Epithelial cell of proximal tubule (primary cell): Measurements from ENCODE around the gene SMARCA4. TPM values are rescaled to one million over a fixed set of nuclear protein-coding genes. Genes with fewer than 3 reads are reported as not detected.

Source experiments
- DNase-seq: peaks from one replicate; pipeline ENCODE4 v3.0.0-alpha.2; 2011; ENCODE audit warnings: low read depth
- H3K4me3 ChIP-seq: 2 replicates; pipeline ENCODE4 v1.5.1; 2011; ENCODE audit warnings: low read depth, mild to moderate bottlenecking, low read length
- total RNA-seq: library from RNA; depleted of rRNA; stranded (reverse); fragments of >200 nt; gene quantifications from 2 replicates; pipeline ENCODE4 v1.2.3, GENCODE V29; 2015
- TF ChIP-seq, protein P1 (sequence below): conservative IDR thresholded peaks from 2 replicates; pipeline ENCODE4 v1.5.1; 2012; ENCODE audit warnings: low read depth, mild to moderate bottlenecking, low read length

SMARCA4 gene
- total RNA-seq, 1 donor from 2014 or later, result 156 TPM

DNA sequence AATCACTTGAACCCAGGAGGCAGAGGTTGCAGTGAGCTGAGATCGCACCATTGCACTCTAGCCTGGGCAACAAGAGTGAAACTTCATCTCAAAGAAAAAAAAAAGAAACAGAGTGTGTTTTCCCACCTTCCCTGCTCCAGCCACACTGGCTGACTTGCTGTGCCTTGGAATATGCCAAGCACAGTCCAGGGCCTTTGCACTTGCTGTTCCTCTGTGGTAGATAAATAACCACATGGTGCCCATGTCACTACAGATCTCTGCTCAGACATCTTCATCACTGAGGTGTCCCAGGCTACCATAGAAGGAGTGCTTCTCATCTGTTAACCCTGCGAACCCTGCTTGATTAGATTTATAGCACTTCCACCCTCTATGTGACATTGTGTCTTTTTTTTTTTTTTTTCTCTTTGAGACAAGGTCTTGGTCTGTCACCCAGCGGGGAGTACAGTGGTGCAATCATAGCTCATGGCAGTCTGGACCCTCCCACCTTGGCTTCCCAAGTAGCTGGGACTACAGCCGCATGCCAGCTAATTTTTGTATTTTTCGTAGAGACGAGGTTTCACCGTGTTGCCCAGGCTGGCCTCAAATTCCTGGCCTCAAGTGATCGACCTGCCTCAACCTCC lies 10.4 kb downstream of the SMARCA4 start:
- TF ChIP-seq, protein P1, sequence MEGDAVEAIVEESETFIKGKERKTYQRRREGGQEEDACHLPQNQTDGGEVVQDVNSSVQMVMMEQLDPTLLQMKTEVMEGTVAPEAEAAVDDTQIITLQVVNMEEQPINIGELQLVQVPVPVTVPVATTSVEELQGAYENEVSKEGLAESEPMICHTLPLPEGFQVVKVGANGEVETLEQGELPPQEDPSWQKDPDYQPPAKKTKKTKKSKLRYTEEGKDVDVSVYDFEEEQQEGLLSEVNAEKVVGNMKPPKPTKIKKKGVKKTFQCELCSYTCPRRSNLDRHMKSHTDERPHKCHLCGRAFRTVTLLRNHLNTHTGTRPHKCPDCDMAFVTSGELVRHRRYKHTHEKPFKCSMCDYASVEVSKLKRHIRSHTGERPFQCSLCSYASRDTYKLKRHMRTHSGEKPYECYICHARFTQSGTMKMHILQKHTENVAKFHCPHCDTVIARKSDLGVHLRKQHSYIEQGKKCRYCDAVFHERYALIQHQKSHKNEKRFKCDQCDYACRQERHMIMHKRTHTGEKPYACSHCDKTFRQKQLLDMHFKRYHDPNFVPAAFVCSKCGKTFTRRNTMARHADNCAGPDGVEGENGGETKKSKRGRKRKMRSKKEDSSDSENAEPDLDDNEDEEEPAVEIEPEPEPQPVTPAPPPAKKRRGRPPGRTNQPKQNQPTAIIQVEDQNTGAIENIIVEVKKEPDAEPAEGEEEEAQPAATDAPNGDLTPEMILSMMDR, result no peak
- DNase-seq, result no peak
- no peak overlapping the region for H3K4me3 ChIP-seq

DNA sequence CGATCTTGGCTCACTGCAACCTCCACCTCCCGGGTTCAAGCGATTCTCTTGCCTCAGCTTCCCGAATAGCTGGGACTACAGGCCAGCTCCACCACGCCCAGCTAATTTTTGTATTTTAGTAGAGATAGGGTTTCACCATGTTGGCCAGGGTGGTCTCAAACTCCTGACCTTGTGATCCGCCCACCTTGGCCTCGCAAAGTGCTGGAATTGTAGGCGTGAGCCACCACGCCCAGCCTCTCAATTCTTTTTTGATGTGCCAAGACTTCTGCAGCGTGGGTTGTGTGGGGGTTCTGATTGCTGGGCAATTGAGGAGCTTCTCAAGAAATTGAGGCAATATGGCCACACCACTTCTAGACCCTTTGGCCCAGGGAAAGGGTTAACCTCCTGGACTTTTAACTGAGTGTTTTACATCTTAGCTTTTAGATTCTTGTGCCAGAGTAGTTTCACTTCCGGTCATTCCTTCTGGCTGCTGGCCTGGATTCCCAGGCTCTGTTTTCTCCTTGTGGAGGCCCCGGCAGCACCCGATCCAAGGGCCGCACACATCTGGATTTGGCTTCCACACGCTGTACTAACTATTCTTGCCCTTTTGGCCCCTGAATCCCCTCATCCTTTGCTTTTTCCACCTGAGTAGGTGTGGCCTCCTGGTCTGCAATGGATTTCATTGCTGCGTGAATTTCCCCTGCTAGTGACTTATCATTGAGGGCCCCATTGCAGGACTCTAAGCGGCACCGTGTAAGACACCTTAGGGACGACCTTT lies 14.7 kb downstream of the SMARCA4 start:
- H3K4me3 ChIP-seq, result peak overlapping the region; percentile 28
- DNase-seq, result no peak
- TF ChIP-seq, protein P1, result no peak

DNA sequence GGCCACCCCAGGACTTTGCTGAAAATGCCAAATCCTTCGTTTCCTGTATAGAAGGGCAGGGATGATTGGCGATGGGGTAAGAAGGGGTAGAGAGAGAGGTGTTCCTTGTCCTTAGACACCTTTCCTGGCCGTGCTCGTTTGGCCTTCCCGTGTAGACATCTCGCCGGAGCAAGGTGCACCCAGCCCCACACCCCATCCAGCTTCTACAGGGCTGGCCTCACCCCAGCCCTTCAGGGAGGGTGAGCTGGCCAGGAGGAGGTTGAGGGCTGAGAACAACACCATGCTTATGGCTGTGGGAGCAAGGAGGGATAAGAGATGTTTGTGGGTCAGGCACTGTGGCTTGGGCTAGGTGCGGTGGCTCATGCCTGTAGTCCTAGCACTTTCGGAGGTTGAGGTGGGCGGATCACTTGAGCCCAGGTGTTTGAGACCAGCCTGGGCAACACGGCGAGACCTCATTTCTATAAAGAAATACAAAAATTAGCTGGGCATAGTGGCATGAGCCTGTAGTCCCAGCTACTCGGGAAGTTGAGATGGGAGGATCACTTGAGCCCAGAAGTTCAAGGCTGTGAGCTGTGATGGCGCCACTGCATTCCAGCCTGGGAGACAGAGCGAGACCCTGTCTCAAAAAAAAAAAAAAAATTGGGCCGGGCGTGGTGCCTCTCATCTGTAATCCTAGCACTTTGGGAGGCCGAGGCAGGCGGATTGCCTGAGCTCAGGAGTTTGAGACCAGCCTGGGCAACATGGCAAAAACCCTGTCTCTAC lies 15.5 kb downstream of the SMARCA4 start:
- DNase-seq, result no peak
- TF ChIP-seq, protein P1, result no peak
- H3K4me3 ChIP-seq, result peak overlapping the region; percentile 28

DNA sequence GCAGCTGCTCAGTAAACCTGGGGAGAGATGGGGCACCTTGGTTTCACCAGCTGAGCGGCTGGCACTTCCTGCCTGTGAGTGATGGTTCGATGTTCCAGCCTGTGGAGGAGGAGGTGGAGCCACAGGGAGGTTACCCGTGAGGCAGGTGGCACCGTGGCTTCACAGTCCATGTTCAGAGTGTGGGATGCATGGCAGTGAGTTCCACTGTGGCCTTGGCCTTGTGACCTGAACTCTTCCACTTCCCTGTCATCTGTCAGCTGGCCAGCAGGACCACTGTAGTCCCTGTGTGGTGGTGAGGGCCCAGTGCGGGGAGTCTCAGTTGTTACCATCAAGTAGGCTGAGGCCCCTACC lies 16.9 kb downstream of the SMARCA4 start:
- TF ChIP-seq, protein P1, result no peak
- no peak for DNase-seq
- no peak overlapping the region for H3K4me3 ChIP-seq

DNA sequence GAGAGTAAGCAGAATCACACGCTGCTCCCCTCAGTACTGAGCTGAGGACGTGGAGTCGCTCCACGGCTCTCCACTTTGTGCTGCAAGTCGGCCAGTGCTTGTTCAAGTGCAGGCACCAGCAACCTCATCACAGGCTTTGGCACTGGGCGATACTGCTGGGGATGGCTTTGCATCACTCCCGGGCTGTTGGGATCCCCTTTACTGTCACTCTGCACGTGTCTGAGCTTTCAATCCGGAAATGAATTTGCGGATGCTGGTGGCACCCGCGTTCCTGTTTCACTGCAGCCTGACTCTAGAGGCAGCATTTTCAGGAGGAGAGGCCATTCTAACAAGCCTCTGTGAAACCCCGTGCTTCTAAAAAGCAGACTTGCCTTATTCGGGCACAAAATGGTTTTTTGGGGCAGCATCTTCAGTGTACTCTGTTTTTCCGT lies 19.1 kb downstream of the SMARCA4 start:
- TF ChIP-seq, protein P1, result peak; percentile 18
- DNase-seq, result no peak
- no peak overlapping the region for H3K4me3 ChIP-seq

DNA sequence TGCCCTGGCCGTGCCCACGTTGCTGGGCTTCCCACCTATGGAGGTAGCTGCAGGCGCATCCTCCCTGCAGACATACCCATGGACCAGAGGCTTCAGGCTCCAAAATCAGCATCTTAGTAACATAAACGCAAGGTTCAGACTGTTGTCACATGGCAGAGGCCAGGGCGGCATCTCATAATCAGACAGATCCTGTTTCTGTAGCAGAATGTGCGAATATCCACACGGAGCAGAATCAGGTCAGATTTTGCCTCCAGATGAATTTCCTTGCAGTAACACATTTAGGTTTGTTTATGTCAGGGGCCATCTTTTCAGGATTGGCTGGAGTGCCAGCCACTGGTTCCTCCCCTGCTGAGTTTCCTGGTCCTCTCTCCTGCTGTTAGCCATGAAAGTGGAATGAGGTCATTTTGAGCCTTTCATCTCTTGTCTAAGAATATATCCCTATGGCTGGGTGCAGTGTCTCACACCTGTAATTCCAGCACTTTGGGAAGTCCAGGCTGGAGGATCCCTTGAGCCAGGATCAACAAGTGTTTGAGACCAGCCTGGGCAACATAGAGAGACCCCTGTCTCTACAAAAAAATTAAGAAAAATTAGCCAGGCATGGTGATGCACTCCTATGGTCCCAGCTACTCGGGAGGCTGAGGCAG lies 20.5 kb downstream of the SMARCA4 start:
- TF ChIP-seq, protein P1, result no peak
- no peak for DNase-seq
- H3K4me3 ChIP-seq, result no peak overlapping the region
